K562 (cell line): ENCODE results near the gene TDG. TPM values are rescaled to one million over a fixed set of nuclear protein-coding genes. Genes with fewer than 3 reads are reported as not detected.
A peak's percentile ranks its signal among the peaks of the same experiment; 100 is the strongest.

Source experiments
- ATAC-seq: fragments of 200-7000 bp; cut with Tn5 transposase; 3 replicates; pipeline ENCODE4 v1.9.1; 2020; ENCODE audit warnings: moderate library complexity
- BruUV-seq: library from RNA; stranded (reverse); fragments of 400-500 nt; replicated peaks from 2 replicates; lab custom pipeline; 2021; lab: Mats Ljungman, UMichigan
- CTCF ChIA-PET: fragments of 300-600 bp; formaldehyde crosslinking; extraction: SDS; loops from one replicate; lab custom pipeline; 2021; ENCODE audit warnings: low intra/inter-chr PET ratio; lab: Yijun Ruan, JAX
- POLR2A ChIA-PET: fragments of 300-600, 350-650 bp; sonication (Branson Sonifier 250); formaldehyde crosslinking; extraction: SDS; loops from one replicate; lab custom pipeline; 2021; ENCODE audit warnings: antibody characterized with exemption, inconsistent platforms; lab: Yijun Ruan, JAX
- DNase-seq, 4 experiments: peaks; one replicate each; pipeline versions ENCODE4 v3.0.0 to v3.0.0-alpha.2; 2011 to 2018; ENCODE audit warnings: low spot score in 3 of 4, mixed read lengths in 3 of 4; ENCODE audit errors: extremely low read depth in 1 of 4
- FAIRE-seq: peaks from 2 replicates; lab custom pipeline; 2011; peaks lifted over from hg19 to GRCh38; lab: Jason Lieb, UNC
- H2AFZ ChIP-seq: 2 replicates; pipeline ENCODE4 v1.6.0; 2011; ENCODE audit warnings: low read depth, low read length, control low read depth, inconsistent platforms
- H3K27ac ChIP-seq: fragments of 200-600 bp; 3 replicates; pipeline ENCODE4 v1.8.0; 2011; ENCODE audit warnings: low read depth, mild to moderate bottlenecking, control low read depth, inconsistent platforms, low read length, moderate library complexity, mixed read lengths; ENCODE audit errors: extremely low read depth
- H3K27me3 ChIP-seq, 2 experiments: fragments of 300-600 bp in 1 of 2; 2 replicates in 1 of 2; 3 replicates in 1 of 2; pipeline versions ENCODE4 v1.6.0 to v1.8.0; 2011; ENCODE audit warnings: inconsistent platforms in 2 of 2, low read length in 2 of 2, mild to moderate bottlenecking in 1 of 2, mixed read lengths in 1 of 2, moderate library complexity in 1 of 2; ENCODE audit not compliant: control insufficient read depth in 2 of 2, insufficient read depth in 2 of 2
- H3K36me3 ChIP-seq: fragments of 300-600 bp; 3 replicates; pipeline ENCODE4 v1.8.0; 2011; ENCODE audit warnings: mild to moderate bottlenecking, low read length, inconsistent platforms; ENCODE audit not compliant: control insufficient read depth, insufficient read depth
- H3K4me1 ChIP-seq, 2 experiments: fragments of 200-600 bp in 1 of 2; replicated peaks in 1 of 2; 2 replicates in 1 of 2; 3 replicates in 1 of 2; pipeline versions ENCODE4 v1.5.1 to v1.8.0; 2011; ENCODE audit warnings: inconsistent platforms in 2 of 2, low read length in 2 of 2, mild to moderate bottlenecking in 1 of 2, mixed read lengths in 1 of 2, moderate library complexity in 1 of 2; ENCODE audit not compliant: control insufficient read depth in 2 of 2, insufficient read depth in 2 of 2
- H3K4me2 ChIP-seq: 2 replicates; pipeline ENCODE4 v1.6.1; 2011; ENCODE audit warnings: low read length, control low read depth, inconsistent platforms, mixed read lengths; ENCODE audit not compliant: insufficient read depth
- H3K4me3 ChIP-seq: fragments of 200-600 bp; sonication (generic), shearing (Covaris generic); 2 replicates; pipeline ENCODE4 v1.5.1; 2016; ENCODE audit warnings: control low read depth, inconsistent platforms
- H3K79me2 ChIP-seq: fragments of 200-600 bp; 3 replicates; pipeline ENCODE4 v1.8.0; 2011; ENCODE audit warnings: low read length, inconsistent platforms; ENCODE audit not compliant: control insufficient read depth, insufficient read depth
- H3K9ac ChIP-seq, 2 experiments: 2 replicates each; pipeline versions ENCODE4 v1.6.0 to v1.6.1; 2011; ENCODE audit warnings: low read depth in 2 of 2, low read length in 2 of 2, control low read depth in 1 of 2, inconsistent platforms in 1 of 2, mild to moderate bottlenecking in 1 of 2, mixed read lengths in 1 of 2; ENCODE audit not compliant: insufficient read depth in 1 of 2
- H3K9me1 ChIP-seq: one replicate; pipeline ENCODE4 v1.6.0; 2011; ENCODE audit warnings: inconsistent platforms, mild to moderate bottlenecking, low read length, moderate library complexity; ENCODE audit not compliant: control insufficient read depth, insufficient read depth
- H3K9me3 ChIP-seq: replicated peaks from 2 replicates; pipeline ENCODE4 v1.5.1; 2011; ENCODE audit warnings: low read depth, low read length, inconsistent platforms; ENCODE audit not compliant: control insufficient read depth, insufficient read depth
- H4K20me1 ChIP-seq: replicated peaks from 2 replicates; pipeline ENCODE4 v1.6.1; 2011; ENCODE audit warnings: low read length, inconsistent platforms, mixed read lengths; ENCODE audit not compliant: control insufficient read depth, insufficient read depth
- ATF2 ChIP-seq: sonication (generic); formaldehyde crosslinking; IDR thresholded peaks from 2 replicates; pipeline ENCODE4 v1.8.1; 2022; ENCODE audit warnings: missing genetic modification reagents
- BHLHE40 ChIP-seq: IDR thresholded peaks from 2 replicates; pipeline ENCODE4 v1.6.1; 2011; ENCODE audit warnings: low read length, improper control_type of control experiment
- CBX2 ChIP-seq: fragments of 200-600 bp; sonication (generic); IDR thresholded peaks from one replicate; pipeline ENCODE4 v1.6.1; 2012; ENCODE audit warnings: mild to moderate bottlenecking, low read length, inconsistent platforms; ENCODE audit not compliant: insufficient read depth, poor library complexity, severe bottlenecking
- ELF4 ChIP-seq: fragments of 450-650 bp; formaldehyde crosslinking; IDR thresholded peaks from 2 replicates; pipeline ENCODE4 v1.4.0; 2022; ENCODE audit warnings: missing genetic modification characterization
- MAZ ChIP-seq, 2 experiments: fragments of 450-650 bp in 1 of 2; sonication (generic) in 1 of 2; formaldehyde crosslinking; IDR thresholded peaks in 1 of 2; conservative IDR thresholded peaks in 1 of 2; 2 replicates each; pipeline versions ENCODE4 v1.4.0 to v1.5.0; 2020; ENCODE audit warnings: mild to moderate bottlenecking in 1 of 2, missing genetic modification reagents in 1 of 2
- MTA1 ChIP-seq: fragments of 450-650 bp; IDR thresholded peaks from 2 replicates; pipeline ENCODE4 v1.6.1; 2017; ENCODE audit warnings: borderline replicate concordance
- MTF1 ChIP-seq: fragments of 250-450 bp; sonication (Bioruptor Pico); IDR thresholded peaks from 2 replicates; pipeline ENCODE4 v1.9.0; 2021; ENCODE audit warnings: moderate library complexity, mild to moderate bottlenecking, inconsistent platforms, borderline replicate concordance
- RAD51 ChIP-seq: fragments of 450-650 bp; IDR thresholded peaks from 2 replicates; pipeline ENCODE4 v1.7.1; 2016; ENCODE audit warnings: low read depth, mild to moderate bottlenecking, borderline replicate concordance
- ZNF592 ChIP-seq: fragments of 450-650 bp; IDR thresholded peaks from 2 replicates; pipeline ENCODE4 v1.6.1; 2017; ENCODE audit warnings: antibody characterized with exemption, mild to moderate bottlenecking
- WGBS: fragments of 100-300 bp; shearing (Covaris generic); methylation state at CpG from one replicate; pipeline ENCODE4 v1.1.6; 2016; ENCODE audit warnings: low coverage, mixed read lengths; ENCODE audit not compliant: insufficient coverage; ENCODE audit errors: missing lambda C conversion rate; 5-methylcytosine and 5-hydroxymethylcytosine counted together
- in situ Hi-C: fragments of 300-500 bp; cut with MboI; formaldehyde crosslinking; loops from 4 replicates; pipeline ENCODE4 v1.15.0; 2018; ENCODE audit warnings: inconsistent platforms, mixed read lengths
- intact Hi-C: fragments of 100-400 bp; cut with micrococcal nuclease; formaldehyde crosslinking; loops from 2 replicates; pipeline ENCODE4 v1.14.2; 2022
- polyA plus RNA-seq, 8 experiments: library from polyadenylated mRNA; depleted of rRNA in 4 of 8; stranded (reverse) in 5 of 8; unstranded in 3 of 8; fragments of >200 nt; fragmentation: Nextera tagmentation in 2 of 8; fragmentation: Illumina TruSeq in 1 of 8; extraction: Ambion mirVana in 2 of 8; extraction: Trizol in 1 of 8; gene quantifications; 2 replicates each; pipeline versions ENCODE4 v1.2.1 to v1.2.3, GENCODE V29; 2011 to 2014; ENCODE audit warnings: inconsistent platforms in 1 of 8, missing spikeins in 1 of 8
- total RNA-seq, 7 experiments: library from RNA; depleted of rRNA in 6 of 7; stranded (reverse); fragments of >200 nt in 6 of 7; fragmentation: Illumina TruSeq in 2 of 7; extraction: Trizol in 2 of 7; gene quantifications; 2 replicates each; pipeline versions ENCODE4 v1.2.1 to v1.2.3, GENCODE V29; 2011 to 2021; ENCODE audit warnings: low replicate concordance in 1 of 7
- TF ChIP-seq, protein P1 (sequence below), 2 experiments: IDR thresholded peaks; 2 replicates each; pipeline ENCODE4 v1.6.1; 2011; ENCODE audit warnings: borderline replicate concordance in 1 of 2, control low read depth in 1 of 2, low read depth in 1 of 2, low read length in 1 of 2, mild to moderate bottlenecking in 1 of 2, mixed read lengths in 1 of 2, moderate library complexity in 1 of 2; ENCODE audit not compliant: insufficient read depth in 1 of 2, insufficient read length in 1 of 2, poor library complexity in 1 of 2, severe bottlenecking in 1 of 2; ENCODE audit errors: extremely low read depth in 1 of 2
- TF ChIP-seq, protein P2 (sequence below): sonication (generic); formaldehyde crosslinking; IDR thresholded peaks from 2 replicates; pipeline ENCODE4 v1.5.0; 2020; ENCODE audit warnings: missing genetic modification reagents

TDG gene
- total and polyA plus RNA-seq, 9 of the 15 experiments (the other 6 are each of a cell fraction or from before 2014, with no cell fraction given) = 37.6 to 77.2 (median 64.0) TPM

DNA sequence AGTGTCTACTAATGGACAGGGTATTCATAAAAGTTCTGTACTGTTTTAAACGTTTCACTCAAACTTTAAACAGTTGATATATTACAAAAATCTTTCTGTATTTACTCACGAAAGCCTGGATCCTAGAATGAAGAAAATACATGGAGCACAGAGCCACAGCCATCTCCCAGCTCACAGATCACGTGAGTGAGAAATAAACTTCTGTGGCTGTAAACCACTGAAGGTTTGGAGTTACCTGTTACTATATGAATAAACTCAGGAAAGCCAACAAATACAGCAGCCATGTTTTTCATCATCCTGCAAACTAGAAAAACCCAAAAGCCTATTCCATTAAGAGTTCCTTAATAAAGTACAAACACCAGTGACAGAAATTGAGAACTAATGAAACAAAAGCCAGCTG is 867 bp upstream of the TDG start:
- in situ Hi-C loops = no loop called here
- BruUV-seq = no TSS peak
- Histone ChIP-seq H3K9me1 (no peaks in the 10 kb centered on the region), H3K27ac (peak overlapping the region; percentile 85), H3K79me2 (peaks cover 71% of the 10 kb centered on the region), H3K9me3 (no peaks in the 10 kb centered on the region), H3K27me3 (no peaks in the 10 kb centered on the region), H3K4me3 (peak overlapping the region; percentile 69), H4K20me1 (no peaks in the 10 kb centered on the region; the same call in 1 of the 2 replicates), H3K4me2 (peak overlapping the region; percentile 96), H3K9ac (peak overlapping the region; percentile 88 to 97; a peak in 3 of 4 replicates), H2AFZ (peak overlapping the region; percentile 92), H3K36me3 (peaks cover 29% of the 10 kb centered on the region; the same call in 2 of the 3 replicates), H3K4me1 (peaks cover 4 to 28% of the 10 kb centered on the region in 2 experiments; a peak in 4 of 5 replicates)
- ATAC-seq = no peak
- WGBS = 2% methylated on average over 3 of the region's 3 CpGs
- FAIRE-seq = no peak
- intact Hi-C loops = loop anchor here (5.0 kb wide), 1 partner anchor 142 kb away; no protein-coding TSS in a partner anchor
- ChIA-PET CTCF (no interaction called here), POLR2A (interaction anchor here (1.0 to 2.7 kb wide), 8 partner anchors 9 to 78 kb away, joined by 3 to 15 read pairs (median 8); no protein-coding TSS in a partner anchor)
- no peak for DNase-seq
- TF ChIP-seq BHLHE40 (peak; percentile 74), CBX2 (no peak), RAD51 (peak; percentile 41; the same call in 1 of the 2 replicates), ELF4 (CRISPR knock-in tag) (no peak), ZNF592 (0 out of 2 replicates have a peak, but pooled peaks have one; percentile 40), MTF1 (CRISPR knock-in tag) (no peak), ATF2 (CRISPR knock-in tag) (no peak), MTA1 (no peak), MAZ (CRISPR knock-in tag; conservative IDR thresholded peaks at IDR 0.05 in 1 of 2, IDR thresholded peaks at IDR 0.05 in 1 of 2) (no peak)
- TF ChIP-seq, protein P1, sequence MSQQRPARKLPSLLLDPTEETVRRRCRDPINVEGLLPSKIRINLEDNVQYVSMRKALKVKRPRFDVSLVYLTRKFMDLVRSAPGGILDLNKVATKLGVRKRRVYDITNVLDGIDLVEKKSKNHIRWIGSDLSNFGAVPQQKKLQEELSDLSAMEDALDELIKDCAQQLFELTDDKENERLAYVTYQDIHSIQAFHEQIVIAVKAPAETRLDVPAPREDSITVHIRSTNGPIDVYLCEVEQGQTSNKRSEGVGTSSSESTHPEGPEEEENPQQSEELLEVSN (IDR thresholded peaks at IDR 0.05; ENCODE audit: borderline replicate concordance in 1 of 2, extremely low read depth in 1 of 2, insufficient read depth in 1 of 2, insufficient read length in 1 of 2, low read depth in 1 of 2, low read length in 1 of 2, poor library complexity in 1 of 2, severe bottlenecking in 1 of 2) = no peak
- TF ChIP-seq, protein P2, sequence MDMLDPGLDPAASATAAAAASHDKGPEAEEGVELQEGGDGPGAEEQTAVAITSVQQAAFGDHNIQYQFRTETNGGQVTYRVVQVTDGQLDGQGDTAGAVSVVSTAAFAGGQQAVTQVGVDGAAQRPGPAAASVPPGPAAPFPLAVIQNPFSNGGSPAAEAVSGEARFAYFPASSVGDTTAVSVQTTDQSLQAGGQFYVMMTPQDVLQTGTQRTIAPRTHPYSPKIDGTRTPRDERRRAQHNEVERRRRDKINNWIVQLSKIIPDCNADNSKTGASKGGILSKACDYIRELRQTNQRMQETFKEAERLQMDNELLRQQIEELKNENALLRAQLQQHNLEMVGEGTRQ (CRISPR knock-in tag) = peak; percentile 37
